Glomerular endothelial cell (primary cell): ENCODE results near the gene ANKRD65. TPM values are rescaled to one million over a fixed set of nuclear protein-coding genes. Genes with fewer than 3 reads are reported as not detected.
"Not testable (repeated sequence)": the region's sequence is repeated elsewhere in the genome, so short reads cannot be mapped to it uniquely, and the experiment has no call there.

ENCODE experiments used
- DNase-seq: peaks from one replicate; pipeline ENCODE4 v3.0.0-alpha.2; 2011; ENCODE audit warnings: low read depth, low spot score; ENCODE audit errors: extremely low read depth
- total RNA-seq: library from RNA; depleted of rRNA; stranded (reverse); fragments of >200 nt; gene quantifications from 2 replicates; pipeline ENCODE4 v1.2.3, GENCODE V29; 2015

The ANKRD65 gene
- total RNA-seq, 1 donor from 2014 or later: not detected

DNA sequence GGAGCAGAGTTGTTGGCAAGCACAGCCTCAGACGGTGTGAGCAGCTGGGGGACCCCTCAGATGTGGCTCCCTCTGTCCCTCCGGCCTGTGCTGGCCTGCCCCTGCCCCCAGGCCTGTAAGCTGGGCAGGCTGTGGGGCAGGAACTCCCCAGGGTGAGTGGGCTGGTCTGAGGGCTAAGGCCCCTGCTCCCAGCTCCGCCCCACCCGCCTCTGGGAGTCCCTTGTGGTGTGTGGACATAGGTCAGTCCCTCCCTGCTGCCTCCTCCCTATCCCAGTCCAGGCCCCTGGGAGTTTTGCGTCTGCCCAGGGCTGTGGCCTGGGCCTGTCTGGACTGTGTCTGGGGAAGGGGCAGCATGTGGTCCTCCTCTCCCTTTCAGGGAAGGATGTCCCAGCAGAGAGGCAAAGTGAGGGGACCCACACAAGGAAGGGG lies 10.8 kb upstream of the ANKRD65 start:
- no peak for DNase-seq

DNA sequence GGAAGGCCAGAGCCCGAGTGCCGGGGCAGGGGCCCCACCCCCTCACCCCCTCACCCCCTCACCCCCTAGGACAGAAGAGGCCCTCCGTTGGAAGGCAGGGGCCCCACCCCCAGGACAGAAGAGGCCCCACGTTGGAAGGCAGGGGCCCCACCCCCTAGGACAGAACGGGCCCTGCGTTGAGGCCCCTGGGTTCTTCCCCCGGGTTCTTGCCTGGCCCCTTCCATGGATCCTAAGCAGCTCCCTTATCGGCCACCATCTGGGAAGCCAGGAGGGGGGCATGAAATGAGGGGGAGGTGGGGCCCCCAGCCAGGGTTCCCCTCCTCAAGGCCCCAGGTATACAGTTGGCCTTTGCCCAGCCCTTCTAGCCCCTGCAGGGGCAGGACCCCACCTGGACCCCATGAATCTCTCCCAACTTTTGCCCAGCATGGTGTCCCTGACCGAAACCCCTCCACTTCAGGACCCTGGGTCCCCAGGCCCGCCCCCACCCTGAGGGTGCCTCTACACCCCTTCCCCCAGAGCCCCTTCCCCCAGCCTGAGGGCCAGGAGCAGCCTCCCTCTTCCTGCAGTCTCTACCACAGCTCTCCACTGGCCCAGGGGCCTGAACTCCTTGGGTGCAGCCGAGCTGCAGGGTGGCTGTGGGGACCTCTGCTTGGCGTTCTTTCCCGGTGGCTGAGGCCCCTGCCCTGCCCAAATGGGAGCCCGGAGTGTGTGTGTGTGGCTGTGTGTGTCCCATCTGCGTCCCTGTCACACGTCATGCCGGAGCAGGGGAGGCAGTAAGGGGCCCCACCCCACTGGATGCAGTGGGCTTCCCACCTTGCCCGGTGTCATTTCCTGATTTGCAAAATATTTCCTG lies 10.1 kb upstream of the ANKRD65 start:
- no peak for DNase-seq

DNA sequence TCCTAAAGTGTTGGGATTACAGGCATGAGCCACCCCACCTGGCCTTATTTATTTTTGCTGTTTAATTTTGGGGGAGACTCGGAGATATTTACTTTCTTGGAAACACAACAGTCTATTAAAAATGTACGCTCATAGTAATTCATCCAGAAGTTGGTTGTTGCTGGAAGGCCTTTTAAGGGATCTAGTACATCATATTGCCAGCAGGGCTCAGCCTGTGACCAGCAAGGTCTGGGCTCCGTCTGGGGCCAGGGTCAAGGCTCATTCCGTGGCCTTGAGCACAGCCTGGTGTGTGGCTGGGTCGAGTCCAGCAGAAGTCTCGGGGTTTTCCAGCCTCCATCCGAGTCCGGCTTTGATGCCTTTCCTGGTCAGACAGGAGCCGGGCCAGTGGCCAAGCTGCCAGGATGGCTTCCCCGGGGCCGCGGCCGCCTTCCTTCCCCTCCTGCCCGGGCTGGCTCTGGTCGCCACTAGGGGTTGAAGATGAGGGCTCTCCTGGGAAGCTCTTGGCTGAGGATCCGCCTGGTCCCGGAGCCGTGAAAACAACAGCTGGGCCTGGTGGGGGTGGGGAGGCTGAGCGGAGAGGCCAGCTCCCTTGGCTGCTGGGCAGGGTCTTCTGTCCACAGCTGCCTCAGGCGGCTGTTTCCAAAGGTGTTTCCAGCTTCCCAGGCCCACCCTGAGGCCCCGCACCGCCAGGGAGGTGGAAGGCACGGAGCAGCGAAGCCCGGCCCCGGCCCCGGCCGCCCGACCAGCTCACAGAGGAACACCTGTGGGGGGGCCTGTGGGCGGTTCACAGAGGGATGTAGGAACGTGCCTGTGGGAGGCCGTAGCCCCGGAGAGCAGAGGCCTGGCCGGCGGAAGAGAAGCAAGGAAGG lies 9.3 kb upstream of the ANKRD65 start:
- peak; percentile 23 for DNase-seq

DNA sequence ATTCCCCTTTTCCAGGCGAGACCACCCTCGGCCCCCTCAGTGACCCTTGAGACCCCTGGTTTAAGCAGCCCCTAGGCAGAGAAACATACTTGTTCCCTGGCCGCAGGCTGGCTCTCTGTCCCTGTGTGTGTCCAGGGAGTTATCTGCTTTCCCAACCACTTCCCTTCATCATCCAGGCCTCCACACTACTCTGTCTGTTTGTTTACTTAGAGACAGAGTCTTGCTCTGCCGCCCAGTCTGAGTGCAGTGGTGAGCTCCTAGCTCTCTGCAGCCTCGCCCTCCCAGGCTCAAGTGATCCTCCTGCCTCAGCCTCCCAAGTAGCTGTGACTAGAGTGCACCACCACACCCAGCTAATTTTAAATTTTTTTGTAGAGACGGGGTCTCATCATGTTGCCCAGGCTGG lies 8.6 kb upstream of the ANKRD65 start:
- no peak for DNase-seq

DNA sequence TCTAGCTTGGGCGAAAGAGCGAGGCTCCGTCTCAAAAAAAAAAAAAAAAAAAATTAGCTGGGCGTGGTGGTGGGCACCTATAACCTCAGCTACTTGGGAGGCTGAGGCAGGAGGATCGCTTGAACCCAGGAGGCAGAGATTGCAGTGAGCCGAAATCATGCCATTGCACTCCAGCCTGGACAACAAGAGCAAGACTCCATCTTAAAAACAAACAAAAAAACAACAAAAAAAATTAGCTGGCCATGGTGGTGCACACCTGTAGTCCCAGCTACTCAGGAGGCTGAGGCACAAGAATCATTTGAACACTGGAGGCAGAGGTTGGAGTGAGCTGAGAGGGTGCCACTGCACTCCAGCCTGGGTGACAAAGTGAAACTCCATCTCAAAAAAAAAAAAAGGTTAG lies 7.9 kb upstream of the ANKRD65 start:
- DNase-seq: not testable (repeated sequence)

DNA sequence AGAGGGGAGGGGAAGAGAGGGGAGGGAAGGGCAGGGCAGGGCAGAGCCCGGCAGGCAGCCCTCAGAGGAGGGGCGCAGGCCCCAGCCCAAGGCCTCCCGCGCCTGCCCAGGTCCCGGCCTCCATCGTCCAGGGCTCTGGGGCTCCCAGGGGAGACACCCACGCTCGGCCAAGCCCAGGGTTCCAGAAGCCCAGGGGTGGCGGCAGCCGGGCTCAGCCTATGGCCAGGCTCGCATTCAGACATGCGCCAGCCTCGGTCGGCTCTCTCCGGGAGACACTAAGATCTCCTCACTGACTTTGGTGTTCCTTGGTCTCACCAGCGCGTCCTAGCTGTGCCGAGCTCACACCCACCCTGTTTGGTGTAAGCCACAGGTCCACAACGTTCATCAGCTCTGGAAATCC lies 7.1 kb upstream of the ANKRD65 start:
- no peak for DNase-seq

DNA sequence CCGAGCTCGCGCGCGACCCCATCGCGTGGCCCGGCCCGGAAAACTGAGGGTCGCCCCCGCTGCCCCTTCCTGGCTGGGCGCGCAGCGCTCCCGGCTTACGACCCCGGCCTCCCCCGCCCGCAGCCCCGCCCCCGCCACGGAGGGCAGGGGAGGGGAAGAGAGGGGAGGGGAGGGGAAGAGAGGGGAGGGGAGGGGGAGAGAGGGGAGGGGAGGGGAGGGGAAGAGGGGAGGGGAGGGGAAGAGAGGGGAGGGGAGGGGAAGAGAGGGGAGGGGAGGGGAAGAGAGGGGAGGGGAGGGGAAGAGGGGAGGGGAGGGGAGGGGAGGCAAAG lies 6.7 kb upstream of the ANKRD65 start:
- DNase-seq: no peak

DNA sequence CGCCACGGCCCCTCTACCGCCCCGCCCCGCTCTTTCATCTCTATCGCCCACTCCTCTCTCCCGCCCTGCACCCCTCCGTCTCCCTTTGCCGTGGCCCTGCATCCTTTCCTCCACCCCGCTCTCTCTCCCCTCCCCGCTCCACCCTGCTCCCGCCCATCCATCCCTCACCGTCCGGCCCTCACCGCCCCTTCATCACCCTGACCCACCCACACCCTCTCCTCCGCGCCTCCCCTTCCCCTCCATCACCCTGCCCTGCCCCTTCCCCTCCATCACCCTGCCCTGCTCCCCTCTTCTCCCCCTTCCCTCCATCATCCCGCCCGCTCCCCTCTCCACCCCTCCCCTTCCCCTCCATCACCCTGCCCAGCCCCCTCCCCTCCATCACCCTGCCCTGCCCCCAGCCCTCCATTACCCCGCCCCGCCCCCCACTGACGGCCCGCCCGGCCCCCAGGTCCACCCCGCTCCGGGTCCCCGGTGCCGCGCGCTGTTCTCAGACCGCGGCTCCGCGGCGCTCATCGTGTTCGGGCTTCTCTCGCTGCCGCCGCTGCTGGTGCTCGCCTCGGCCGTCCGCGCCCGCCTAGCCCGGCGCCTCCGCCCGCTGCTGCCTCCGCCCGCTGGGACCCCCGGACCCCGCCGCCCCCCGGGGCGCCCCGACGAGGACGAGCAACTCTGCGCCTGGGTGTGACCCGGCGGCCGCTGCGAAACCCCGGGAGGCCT lies 6.2 kb upstream of the ANKRD65 start:
- no peak for DNase-seq

DNA sequence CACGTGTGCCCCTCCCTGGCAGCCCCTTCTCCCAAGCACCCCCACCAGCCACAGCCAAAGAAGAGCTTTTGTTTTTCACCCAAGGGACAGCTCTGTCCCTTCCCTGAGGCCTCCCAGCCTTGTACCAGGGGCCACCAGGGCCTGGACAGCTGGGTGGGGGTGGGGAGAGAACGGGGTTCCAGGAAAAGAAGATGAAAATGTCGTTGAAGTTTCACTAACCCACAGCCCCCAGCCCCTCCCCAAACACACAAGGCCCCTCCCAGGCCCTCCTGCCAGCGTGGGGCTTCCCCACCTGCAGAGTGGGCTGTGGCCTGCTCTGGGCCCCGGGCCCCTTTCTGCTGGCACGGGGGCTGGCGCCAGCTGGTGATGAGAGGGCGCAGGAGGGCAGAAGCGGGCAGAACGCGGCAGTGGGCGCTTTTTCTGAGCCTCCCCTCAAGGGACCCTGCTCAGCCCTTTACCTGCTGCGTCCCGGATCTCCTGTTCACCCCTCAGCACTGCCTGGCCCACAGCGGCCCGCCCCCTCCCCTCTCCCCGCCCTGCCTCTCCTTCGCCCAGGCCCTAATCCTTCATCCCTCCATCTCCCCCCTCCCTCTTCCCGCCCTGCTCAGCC lies 5.5 kb upstream of the ANKRD65 start:
- DNase-seq: no peak

DNA sequence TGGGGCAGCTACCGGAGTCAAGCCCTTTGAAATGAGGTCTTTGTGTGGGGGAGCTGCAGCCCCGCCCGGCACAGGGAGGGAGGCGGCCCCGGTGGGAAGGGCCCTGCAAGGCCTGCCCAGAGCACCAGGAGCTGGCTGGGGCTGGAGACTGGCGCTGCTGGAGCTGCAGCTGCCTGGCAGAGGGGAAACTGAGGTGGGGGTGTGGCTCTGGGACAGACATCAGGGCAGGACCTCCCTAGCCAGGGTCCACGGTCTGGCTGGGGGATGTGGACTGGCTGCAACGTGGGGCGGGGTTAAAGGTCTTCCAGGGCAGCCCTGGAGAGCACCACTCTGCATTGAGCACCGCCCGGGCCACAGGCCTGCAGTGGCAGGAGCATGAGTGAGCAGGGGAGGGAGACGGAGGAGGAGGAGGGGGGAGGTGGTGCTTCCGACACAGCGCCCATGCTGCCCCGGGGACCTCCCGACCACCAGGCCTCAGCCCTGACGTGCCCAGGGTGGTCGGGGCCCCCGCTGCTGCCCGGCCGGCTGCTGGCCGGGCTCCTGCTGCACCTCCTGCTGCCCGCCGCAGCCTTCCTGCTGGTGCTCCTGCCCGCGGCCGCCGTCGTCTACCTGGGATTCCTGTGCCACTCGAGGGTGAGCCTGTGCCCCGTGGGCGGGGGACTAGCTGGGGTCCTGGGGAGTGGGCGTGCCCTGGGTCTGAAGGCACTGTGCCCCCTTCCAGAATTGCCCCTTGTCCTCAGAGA lies 4.8 kb upstream of the ANKRD65 start:
- no peak for DNase-seq

DNA sequence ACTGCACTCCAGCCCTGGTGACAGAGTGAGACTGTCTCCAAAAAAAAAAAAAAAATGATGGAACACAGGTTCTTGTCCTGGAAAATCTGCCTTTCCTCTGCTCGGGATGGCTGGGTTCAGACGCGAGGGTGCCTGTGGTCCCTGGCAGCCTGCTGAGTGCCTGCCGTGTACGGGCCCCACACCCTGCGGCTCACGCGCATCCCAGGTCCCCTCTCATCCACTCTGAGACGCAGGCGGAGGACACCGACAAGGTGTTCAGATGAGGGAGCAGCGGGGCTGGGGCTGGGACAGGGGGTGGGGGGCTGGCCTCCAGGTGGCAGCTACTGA lies 4.3 kb upstream of the ANKRD65 start:
- no peak for DNase-seq

DNA sequence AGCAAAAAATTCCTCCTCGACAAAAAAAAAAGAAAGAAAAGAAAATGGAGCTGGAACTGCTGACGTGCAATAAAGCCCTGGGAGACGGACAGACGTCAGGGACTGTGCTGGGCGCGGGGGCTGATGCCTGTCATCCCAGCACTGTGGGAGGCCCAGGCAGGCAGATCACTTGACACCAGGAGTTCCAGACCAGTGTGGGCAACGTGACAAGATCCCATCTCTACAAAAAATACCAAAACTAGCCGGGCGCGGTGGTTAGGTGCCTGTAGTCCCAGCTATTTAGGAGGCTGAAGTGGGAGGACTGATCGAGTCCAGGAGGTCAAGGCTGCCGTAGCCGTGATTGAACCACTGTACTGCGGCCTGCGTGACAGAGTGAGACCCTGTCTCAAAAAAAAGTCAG lies 3.6 kb upstream of the ANKRD65 start:
- DNase-seq: no peak

DNA sequence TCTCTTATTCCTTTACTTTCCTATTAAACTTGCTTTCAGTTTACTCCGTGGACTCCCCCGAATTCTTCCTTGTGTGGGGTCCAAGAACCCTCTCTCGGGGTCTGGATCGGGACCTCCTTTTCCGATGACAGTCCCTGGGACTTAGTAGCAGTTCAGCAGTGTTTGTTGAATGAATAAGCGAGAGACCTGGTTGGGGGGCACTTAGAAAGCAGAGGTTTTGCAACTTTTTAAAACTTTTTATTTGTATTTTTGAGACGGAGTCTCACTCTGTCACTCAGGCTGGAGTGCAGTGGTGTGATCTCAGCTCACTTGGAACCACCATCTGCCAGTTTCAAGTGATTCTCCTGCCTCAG lies 2.1 kb upstream of the ANKRD65 start:
- DNase-seq: no peak

DNA sequence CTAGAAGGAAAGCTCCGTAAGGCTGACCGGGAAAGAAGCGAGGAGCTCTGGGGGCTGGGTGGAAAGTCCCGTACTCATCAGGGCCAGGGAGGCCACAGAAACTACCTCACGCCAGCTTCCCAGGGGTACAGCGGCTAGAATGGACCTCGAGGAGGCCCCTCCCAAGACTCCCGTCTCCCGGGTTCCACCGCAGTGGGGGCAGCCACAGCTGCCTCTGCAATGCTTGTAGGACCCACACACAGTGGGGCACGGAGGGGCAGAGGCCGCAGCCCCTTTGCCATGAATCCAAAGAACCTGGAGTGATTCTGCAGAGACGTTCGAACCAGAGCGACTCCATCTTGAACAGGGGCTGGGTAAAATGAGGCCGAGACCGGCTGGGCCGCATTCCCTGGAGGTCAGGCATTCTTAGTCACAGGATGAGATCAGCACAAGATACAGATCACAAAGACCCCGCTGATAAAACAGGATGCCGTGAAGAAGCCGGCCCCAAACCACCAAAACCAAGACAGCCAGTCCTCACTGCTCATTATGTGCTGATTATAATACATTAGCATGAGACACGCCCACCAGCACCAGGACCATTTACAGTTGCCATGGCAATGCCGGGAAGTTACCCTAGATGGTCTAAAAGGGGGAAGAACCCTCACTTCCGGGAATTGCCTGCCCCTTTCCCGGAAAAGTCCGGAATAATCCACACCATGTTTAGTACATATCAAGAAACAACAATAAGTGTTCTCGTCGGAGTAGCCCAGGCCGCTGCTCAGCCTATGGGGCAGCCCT lies 1.6 kb upstream of the ANKRD65 start:
- DNase-seq: no peak

DNA sequence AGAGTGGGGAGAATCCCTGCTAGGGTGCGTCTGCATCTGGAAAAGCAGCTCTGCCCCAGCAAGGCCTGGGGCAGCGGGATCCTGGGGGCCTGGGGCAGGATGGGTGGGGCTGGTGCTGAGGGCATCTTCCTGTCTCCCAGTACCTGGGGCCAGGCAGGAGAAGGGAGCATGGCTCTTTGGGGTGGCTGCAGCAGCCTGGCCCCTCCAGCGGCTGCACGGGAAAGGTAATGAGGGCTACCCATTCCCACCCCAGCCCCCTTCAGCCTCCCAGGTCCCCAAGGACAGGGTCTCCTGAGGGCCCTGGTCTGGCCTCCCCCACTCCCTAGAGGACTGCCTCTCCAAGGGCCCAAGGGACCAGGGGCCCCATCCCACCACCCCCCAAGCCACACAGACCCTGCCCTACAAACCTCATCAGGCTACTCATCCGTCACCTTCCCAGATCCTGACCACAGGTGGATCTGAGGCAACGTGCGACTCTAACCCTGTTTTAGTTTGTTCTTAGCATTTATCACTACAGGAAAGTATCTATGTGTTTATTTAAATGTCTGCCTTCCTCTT lies 910 bp upstream of the ANKRD65 start:
- DNase-seq: no peak

DNA sequence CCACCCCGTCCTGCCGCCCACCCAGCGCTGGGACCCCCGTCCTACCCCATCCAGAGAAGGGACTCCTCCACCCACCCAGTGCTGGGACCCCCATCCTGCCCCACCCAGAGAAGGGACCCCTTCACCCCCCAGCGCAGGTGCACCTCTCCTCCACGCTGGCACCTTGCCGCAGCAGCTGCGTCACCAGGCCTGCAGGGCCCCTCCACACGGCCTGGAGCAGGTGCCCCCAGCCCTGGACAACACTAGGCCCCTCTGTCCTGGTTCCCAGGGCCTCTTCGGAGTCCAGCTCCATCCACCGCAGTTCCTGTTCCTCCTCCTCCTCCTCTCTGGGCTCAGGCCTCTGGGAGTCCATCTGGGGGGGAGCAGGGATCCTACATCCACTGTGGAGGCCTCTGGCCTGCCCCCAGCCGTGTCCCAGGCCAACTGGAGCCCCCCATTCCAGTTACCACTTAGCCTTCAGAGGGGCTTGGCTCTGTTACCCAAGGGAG lies 378 bp downstream of the ANKRD65 start:
- no peak for DNase-seq

DNA sequence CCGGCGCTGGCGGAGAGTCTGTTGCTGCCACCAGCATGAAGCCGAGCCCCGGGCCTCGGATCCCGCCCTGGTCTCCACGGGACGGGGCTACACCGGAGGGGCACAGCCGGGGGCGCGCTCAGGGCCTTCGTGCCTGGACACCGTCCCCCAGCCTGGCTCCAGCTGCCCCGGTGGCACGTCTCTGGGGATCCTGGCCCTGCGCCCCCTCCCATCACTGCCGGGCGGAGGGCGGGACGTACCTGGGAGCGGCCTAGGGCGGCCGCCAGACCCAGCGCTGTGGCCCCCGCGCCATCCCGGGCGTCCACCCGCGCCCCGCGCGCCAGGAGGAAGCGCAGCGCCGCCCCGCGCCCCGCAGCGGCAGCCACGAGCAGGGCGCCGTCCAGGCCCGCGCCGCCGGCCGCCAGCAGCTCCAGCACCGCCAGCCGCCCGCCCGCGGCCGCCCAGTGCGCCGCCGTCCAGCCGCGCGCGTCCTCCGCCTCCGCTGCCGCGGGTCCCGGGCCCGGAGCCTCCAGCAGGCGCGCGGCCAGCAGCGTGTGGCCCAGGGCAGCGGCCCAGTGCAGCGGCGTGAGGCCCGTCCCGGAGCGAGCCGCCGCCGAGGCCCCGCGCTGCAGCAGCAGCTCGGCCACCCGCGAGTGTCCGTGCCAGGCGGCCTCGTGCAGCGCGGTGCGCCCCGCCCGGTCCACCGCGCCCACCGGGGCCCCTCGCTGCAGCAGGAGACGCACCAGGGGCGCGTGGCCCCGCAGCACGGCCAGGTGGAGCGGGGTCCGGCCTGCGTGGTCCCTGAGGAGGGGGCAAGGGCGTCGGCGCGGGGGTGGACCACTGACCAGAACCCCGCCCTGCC lies 1.0 kb downstream of the ANKRD65 start:
- no peak for DNase-seq

DNA sequence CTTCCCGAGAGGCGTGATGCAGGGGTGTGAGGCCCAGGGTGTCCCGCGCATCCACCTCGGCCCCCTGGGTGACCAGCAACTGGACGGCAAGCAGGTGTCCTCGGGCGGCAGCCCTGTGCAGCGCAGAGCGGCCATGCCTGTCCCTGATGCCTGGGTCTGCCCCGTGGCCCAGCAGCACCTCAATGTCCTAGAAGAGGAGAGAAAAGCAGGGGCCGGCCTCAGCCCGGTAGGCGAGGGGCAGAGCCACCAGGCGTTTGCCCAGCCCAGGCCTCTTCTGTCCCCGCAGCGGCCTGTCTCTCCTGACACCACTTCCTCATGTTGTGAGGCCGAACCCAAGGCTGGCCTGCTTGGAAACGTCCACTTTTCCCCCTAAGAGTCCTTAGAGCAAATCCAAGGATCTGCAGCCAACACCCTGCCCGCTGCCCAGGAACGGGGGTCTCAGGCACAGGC lies 1.7 kb downstream of the ANKRD65 start:
- no peak for DNase-seq
